Measurements from ENCODE around the gene EZH2.

Gene EZH2

GRCh38 chr7:148901178-148901577 lies 17.1 kb upstream of the EZH2 start:
- no peaks in the 10 kb centered on the region for H3K9me3 ChIP-seq
- H3K36me3 ChIP-seq: no peaks in the 10 kb centered on the region
- no peak overlapping the region for H3K4me3 ChIP-seq (ENCODE audit: low read depth in 1 of 2, low read length in 1 of 2)
- H3K27me3 ChIP-seq: peaks cover 4% of the 10 kb centered on the region
- H3K27ac ChIP-seq: no peak overlapping the region
- TF ChIP-seq CTCF (IDR thresholded peaks at IDR 0.05): no peak
- no peaks in the 10 kb centered on the region for H3K4me1 ChIP-seq (ENCODE audit: control insufficient read depth in 1 of 2, insufficient read depth in 1 of 2, low read depth in 1 of 2, low read length in 1 of 2)

GRCh38 chr7:148898845-148899484 lies 14.9 kb upstream of the EZH2 start:
- no peak overlapping the region for H3K4me3 ChIP-seq (ENCODE audit: low read depth in 1 of 2, low read length in 1 of 2)
- H3K9me3 ChIP-seq: no peaks in the 10 kb centered on the region
- H3K36me3 ChIP-seq: no peaks in the 10 kb centered on the region
- TF ChIP-seq CTCF (IDR thresholded peaks at IDR 0.05): no peak
- peaks cover 17% of the 10 kb centered on the region for H3K27me3 ChIP-seq
- no peak overlapping the region for H3K27ac ChIP-seq
- no peaks in the 10 kb centered on the region for H3K4me1 ChIP-seq (ENCODE audit: control insufficient read depth in 1 of 2, insufficient read depth in 1 of 2, low read depth in 1 of 2, low read length in 1 of 2)

GRCh38 chr7:148894591-148894990 lies 10.5 kb upstream of the EZH2 start:
- Histone ChIP-seq H3K9me3 (no peaks in the 10 kb centered on the region), H3K4me3 (ENCODE audit: low read depth in 1 of 2, low read length in 1 of 2) (no peak overlapping the region), H3K27ac (no peak overlapping the region), H3K36me3 (no peaks in the 10 kb centered on the region), H3K4me1 (ENCODE audit: control insufficient read depth in 1 of 2, insufficient read depth in 1 of 2, low read depth in 1 of 2, low read length in 1 of 2) (no peaks in the 10 kb centered on the region), H3K27me3 (peaks cover 32% of the 10 kb centered on the region)
- TF ChIP-seq CTCF (IDR thresholded peaks at IDR 0.05): no peak

GRCh38 chr7:148893071-148893470 lies 9.0 kb upstream of the EZH2 start:
- H3K4me3 ChIP-seq (ENCODE audit: low read depth in 1 of 2, low read length in 1 of 2): no peak overlapping the region
- TF ChIP-seq CTCF (IDR thresholded peaks at IDR 0.05): no peak
- H3K27ac ChIP-seq: no peak overlapping the region

GRCh38 chr7:148888300-148888699 lies 4.2 kb upstream of the EZH2 start:
- no peak for TF ChIP-seq CTCF (IDR thresholded peaks at IDR 0.05)
- no peak overlapping the region for H3K27ac ChIP-seq
- H3K4me3 ChIP-seq (ENCODE audit: low read depth in 1 of 2, low read length in 1 of 2): no peak overlapping the region
- H3K9me3 ChIP-seq: no peaks in the 10 kb centered on the region
- H3K36me3 ChIP-seq: no peaks in the 10 kb centered on the region
- H3K27me3 ChIP-seq: peaks cover 11% of the 10 kb centered on the region
- H3K4me1 ChIP-seq (ENCODE audit: control insufficient read depth in 1 of 2, insufficient read depth in 1 of 2, low read depth in 1 of 2, low read length in 1 of 2): peaks cover 5% of the 10 kb centered on the region in 2 experiments

More at GRCh38 chr7:148893071-148893470, 9.0 kb upstream of the EZH2 start:
- Histone ChIP-seq H3K9me3 (no peaks in the 10 kb centered on the region), H3K27me3 (peaks cover 32% of the 10 kb centered on the region), H3K36me3 (no peaks in the 10 kb centered on the region), H3K4me1 (ENCODE audit: control insufficient read depth in 1 of 2, insufficient read depth in 1 of 2, low read depth in 1 of 2, low read length in 1 of 2) (no peaks in the 10 kb centered on the region)

All from neutrophil (primary cell).